Measurements from ENCODE around the gene CUL7. TPM values are rescaled to one million over a fixed set of nuclear protein-coding genes. Genes with fewer than 3 reads are reported as not detected.

Gene CUL7
- total and polyA plus RNA-seq, 2 donors (not counting 1 experiment from before 2014, with no cell fraction given) = 17.4 to 21.4 TPM

DNA sequence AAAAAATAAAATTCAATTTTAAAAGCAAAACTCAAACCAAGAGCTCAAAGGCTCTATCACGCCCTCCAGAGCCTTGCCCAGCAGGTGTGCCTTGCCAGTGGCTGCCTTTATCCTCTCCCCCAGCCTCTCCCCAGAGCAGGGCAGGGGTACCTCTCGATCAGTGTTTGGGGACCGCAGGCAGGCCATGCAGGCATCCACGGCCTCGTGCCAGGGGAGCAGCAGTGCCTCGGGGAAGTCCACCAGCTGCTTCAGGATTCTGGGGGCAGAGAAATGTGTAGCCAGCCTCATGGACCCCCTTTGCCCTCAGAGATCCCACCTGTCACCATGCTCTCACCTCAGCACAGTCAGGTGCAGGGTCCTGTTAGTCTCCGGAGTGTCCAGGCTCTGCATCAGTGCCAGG is 5.7 kb downstream of the CUL7 start:
- H3K4me3 ChIP-seq (ENCODE audit: control extremely low read depth in 1 of 5, extremely low read depth in 1 of 5, insufficient read depth in 1 of 5, low read depth in 2 of 5, low read length in 4 of 5) = no peak overlapping the region
- no peaks in the 10 kb centered on the region for H3K27me3 Mint-ChIP-seq
- peaks cover 0 to 34% of the 10 kb centered on the region in 2 experiments for H3K36me3 ChIP-seq (replicated peaks in 1 of 2; ENCODE audit: control extremely low read depth in 1 of 2, control insufficient read depth in 1 of 2, extremely low read depth in 1 of 2, insufficient read depth in 2 of 2, low read length in 1 of 2)
- no peaks in the 10 kb centered on the region for H3K9me3 Mint-ChIP-seq (ENCODE audit: insufficient read depth)
- H3K4me1 ChIP-seq (ENCODE audit: control insufficient read depth in 2 of 2, insufficient read depth in 2 of 2, low read length in 2 of 2) = peaks cover 5 to 6% of the 10 kb centered on the region in 2 donors
- no peak overlapping the region for H3K4me3 Mint-ChIP-seq
- CTCF ChIA-PET = no interaction called here
- no peaks in the 10 kb centered on the region for H3K27me3 ChIP-seq (replicated peaks in 1 of 4; ENCODE audit: control extremely low read depth in 1 of 4, control insufficient read depth in 3 of 4, insufficient read depth in 4 of 4, low read length in 3 of 4)
- H3K4me1 Mint-ChIP-seq = peaks cover 12% of the 10 kb centered on the region
- no peak overlapping the region for H3K27ac Mint-ChIP-seq
- intact Hi-C loops (cut with micrococcal nuclease) = no loop called here
- H3K4me2 ChIP-seq (replicated peaks; ENCODE audit: low read depth, low read length, poor library complexity, severe bottlenecking) = no peak overlapping the region
- no peaks in the 10 kb centered on the region for H4K20me1 ChIP-seq (ENCODE audit: control insufficient read depth, insufficient read depth, low read length, poor library complexity, severe bottlenecking)
- POLR2A ChIA-PET = no interaction called here
- no peaks in the 10 kb centered on the region for H3K9me3 ChIP-seq (ENCODE audit: control extremely low read depth in 1 of 3, control insufficient read depth in 2 of 3, insufficient read depth in 1 of 3, low read length in 2 of 3)
- DNase-seq (no peak), ATAC-seq (ENCODE audit: low read depth) (no peak)
- TF ChIP-seq EZH2 (IDR thresholded peaks at IDR 0.05; ENCODE audit: borderline replicate concordance, insufficient read depth, low read depth, low read length, poor library complexity, severe bottlenecking) = no peak
- TF ChIP-seq, protein P1, sequence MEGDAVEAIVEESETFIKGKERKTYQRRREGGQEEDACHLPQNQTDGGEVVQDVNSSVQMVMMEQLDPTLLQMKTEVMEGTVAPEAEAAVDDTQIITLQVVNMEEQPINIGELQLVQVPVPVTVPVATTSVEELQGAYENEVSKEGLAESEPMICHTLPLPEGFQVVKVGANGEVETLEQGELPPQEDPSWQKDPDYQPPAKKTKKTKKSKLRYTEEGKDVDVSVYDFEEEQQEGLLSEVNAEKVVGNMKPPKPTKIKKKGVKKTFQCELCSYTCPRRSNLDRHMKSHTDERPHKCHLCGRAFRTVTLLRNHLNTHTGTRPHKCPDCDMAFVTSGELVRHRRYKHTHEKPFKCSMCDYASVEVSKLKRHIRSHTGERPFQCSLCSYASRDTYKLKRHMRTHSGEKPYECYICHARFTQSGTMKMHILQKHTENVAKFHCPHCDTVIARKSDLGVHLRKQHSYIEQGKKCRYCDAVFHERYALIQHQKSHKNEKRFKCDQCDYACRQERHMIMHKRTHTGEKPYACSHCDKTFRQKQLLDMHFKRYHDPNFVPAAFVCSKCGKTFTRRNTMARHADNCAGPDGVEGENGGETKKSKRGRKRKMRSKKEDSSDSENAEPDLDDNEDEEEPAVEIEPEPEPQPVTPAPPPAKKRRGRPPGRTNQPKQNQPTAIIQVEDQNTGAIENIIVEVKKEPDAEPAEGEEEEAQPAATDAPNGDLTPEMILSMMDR (IDR thresholded peaks at IDR 0.05) = no peak
- no peak overlapping the region for H3K9ac ChIP-seq (ENCODE audit: low read length)
- H3K27ac ChIP-seq (ENCODE audit: low read length in 2 of 2) = no peak overlapping the region
- WGBS (ENCODE audit: insufficient coverage) = 96% methylated on average over 7 of the region's 7 CpGs
- H3K79me2 ChIP-seq (ENCODE audit: control insufficient read depth, insufficient read depth, low read length) = no peaks in the 10 kb centered on the region
- no peak overlapping the region for H2AFZ ChIP-seq (ENCODE audit: insufficient read depth, low read depth, low read length, poor library complexity, severe bottlenecking)

DNA sequence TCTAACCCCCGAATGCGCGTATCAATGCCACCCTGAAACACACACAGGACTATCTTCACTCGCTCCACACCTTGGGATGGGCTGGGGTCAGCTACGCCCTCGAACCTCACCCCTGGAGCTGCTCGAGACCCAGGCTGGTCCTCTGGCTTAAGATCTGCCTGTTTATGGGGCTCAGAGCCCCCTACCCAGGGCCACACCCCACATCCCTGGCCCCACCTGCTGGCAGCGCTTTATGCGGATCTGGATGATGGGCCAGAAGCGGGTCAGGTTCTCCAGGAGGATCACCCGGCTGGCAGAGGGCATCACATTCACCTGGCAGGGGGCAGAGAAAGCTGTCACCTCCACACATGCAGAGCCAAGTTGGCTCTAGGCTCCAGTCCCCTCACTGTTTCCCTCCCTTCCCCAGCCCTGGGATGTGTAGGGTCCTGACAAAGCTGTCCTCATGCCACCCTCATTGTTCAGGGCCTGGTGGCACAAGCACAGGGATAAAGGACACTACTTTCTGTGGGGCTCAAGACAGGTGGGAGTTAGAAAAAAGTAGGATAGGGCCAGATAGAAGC is 8.2 kb downstream of the CUL7 start:
- Histone ChIP-seq H3K27me3 (replicated peaks in 1 of 4; ENCODE audit: control extremely low read depth in 1 of 4, control insufficient read depth in 3 of 4, insufficient read depth in 4 of 4, low read length in 3 of 4) (no peaks in the 10 kb centered on the region), H3K9me3 (ENCODE audit: control extremely low read depth in 1 of 3, control insufficient read depth in 2 of 3, insufficient read depth in 1 of 3, low read length in 2 of 3) (no peaks in the 10 kb centered on the region), H3K9ac (ENCODE audit: low read length) (no peak overlapping the region), H4K20me1 (ENCODE audit: control insufficient read depth, insufficient read depth, low read length, poor library complexity, severe bottlenecking) (no peaks in the 10 kb centered on the region), H2AFZ (ENCODE audit: insufficient read depth, low read depth, low read length, poor library complexity, severe bottlenecking) (no peak overlapping the region), H3K4me1 (ENCODE audit: control insufficient read depth in 2 of 2, insufficient read depth in 2 of 2, low read length in 2 of 2) (no peaks in the 10 kb centered on the region), H3K79me2 (ENCODE audit: control insufficient read depth, insufficient read depth, low read length) (no peaks in the 10 kb centered on the region), H3K4me3 (ENCODE audit: control extremely low read depth in 1 of 5, extremely low read depth in 1 of 5, insufficient read depth in 1 of 5, low read depth in 2 of 5, low read length in 4 of 5) (no peak overlapping the region), H3K36me3 (replicated peaks in 1 of 2; ENCODE audit: control extremely low read depth in 1 of 2, control insufficient read depth in 1 of 2, extremely low read depth in 1 of 2, insufficient read depth in 2 of 2, low read length in 1 of 2) (peaks cover 0 to 46% of the 10 kb centered on the region in 2 experiments), H3K4me2 (replicated peaks; ENCODE audit: low read depth, low read length, poor library complexity, severe bottlenecking) (no peak overlapping the region), H3K27ac (ENCODE audit: low read length in 2 of 2) (no peak overlapping the region)
- H3K27ac Mint-ChIP-seq = no peak overlapping the region
- WGBS (ENCODE audit: insufficient coverage) = 97% methylated on average over 9 of the region's 11 CpGs
- DNase-seq = no peak
- intact Hi-C loops (cut with micrococcal nuclease) = no loop called here
- ATAC-seq (ENCODE audit: low read depth) = no peak
- TF ChIP-seq, protein P1 (IDR thresholded peaks at IDR 0.05) = no peak
- no peak for TF ChIP-seq EZH2 (IDR thresholded peaks at IDR 0.05; ENCODE audit: borderline replicate concordance, insufficient read depth, low read depth, low read length, poor library complexity, severe bottlenecking)
- POLR2A ChIA-PET = no interaction called here
- CTCF ChIA-PET = no interaction called here
- no peaks in the 10 kb centered on the region for H3K9me3 Mint-ChIP-seq (ENCODE audit: insufficient read depth)
- no peaks in the 10 kb centered on the region for H3K27me3 Mint-ChIP-seq
- H3K4me3 Mint-ChIP-seq = no peak overlapping the region
- no peaks in the 10 kb centered on the region for H3K4me1 Mint-ChIP-seq

All from B cell (primary cell).